IPS-18c (cell line): ENCODE results near the gene KRTAP10-5.
"Not testable (repeated sequence)": the region's sequence is repeated elsewhere in the genome, so short reads cannot be mapped to it uniquely, and the experiment has no call there.

Experiments
- H3K4me3 ChIP-seq: 2 replicates; pipeline ENCODE4 v1.7.0; 2013; ENCODE audit warnings: low read depth, mild to moderate bottlenecking, low read length, moderate library complexity; ENCODE audit not compliant: insufficient read depth
- H3K9me3 ChIP-seq: one replicate; pipeline ENCODE4 v1.6.1; 2013; ENCODE audit warnings: mild to moderate bottlenecking, low read length, moderate library complexity; ENCODE audit not compliant: control insufficient read depth, insufficient read depth

KRTAP10-5 gene

GRCh38 chr21:44596068-44596725 lies 15.8 kb upstream of the KRTAP10-5 start:
- Histone ChIP-seq H3K4me3 (no peak overlapping the region), H3K9me3 (no peaks in the 10 kb centered on the region)

- H3K4me3 ChIP-seq = no peak overlapping the region
Measured at GRCh38 chr21:44595524-44595923, 15.1 kb upstream of the KRTAP10-5 start.

GRCh38 chr21:44594406-44594916 lies 14.1 kb upstream of the KRTAP10-5 start:
- no peak overlapping the region for H3K4me3 ChIP-seq
- no peaks in the 10 kb centered on the region for H3K9me3 ChIP-seq

More at GRCh38 chr21:44595524-44595923, 15.1 kb upstream of the KRTAP10-5 start:
- H3K9me3 ChIP-seq = no peaks in the 10 kb centered on the region

- H3K4me3 ChIP-seq = no peak overlapping the region
- no peaks in the 10 kb centered on the region for H3K9me3 ChIP-seq
Measured at GRCh38 chr21:44593598-44594405, 13.4 kb upstream of the KRTAP10-5 start.

GRCh38 chr21:44592446-44593311 lies 12.3 kb upstream of the KRTAP10-5 start, which contains the start of gene KRTAP10-6:
Gene KRTAP10-6 (minus strand): TSS chr21:44592505. CDS start chr21:44592484, 21 bp downstream.
- Histone ChIP-seq H3K4me3 (no peak within 1 kb of the TSS), H3K9me3 (no peaks in the 10 kb centered on the region)

GRCh38 chr21:44591801-44592130 lies 11.4 kb upstream of the KRTAP10-5 start:
- H3K4me3 ChIP-seq, H3K9me3 ChIP-seq: not testable (repeated sequence)

GRCh38 chr21:44590897-44591800 lies 10.7 kb upstream of the KRTAP10-5 start:
- H3K4me3 ChIP-seq, H3K9me3 ChIP-seq: not testable (repeated sequence)

- no peaks in the 10 kb centered on the region for H3K9me3 ChIP-seq
- H3K4me3 ChIP-seq = no peak overlapping the region
Measured at GRCh38 chr21:44590311-44590721, 9.9 kb upstream of the KRTAP10-5 start.

- Histone ChIP-seq H3K9me3 (no peaks in the 10 kb centered on the region), H3K4me3 (no peak overlapping the region)
Measured at GRCh38 chr21:44589586-44590305, 9.3 kb upstream of the KRTAP10-5 start.

GRCh38 chr21:44589094-44589493 lies 8.7 kb upstream of the KRTAP10-5 start:
- H3K9me3 ChIP-seq = no peaks in the 10 kb centered on the region

GRCh38 chr21:44585892-44586291 lies 5.5 kb upstream of the KRTAP10-5 start:
- H3K4me3 ChIP-seq = no peak overlapping the region
- no peaks in the 10 kb centered on the region for H3K9me3 ChIP-seq

More at GRCh38 chr21:44589094-44589493, 8.7 kb upstream of the KRTAP10-5 start:
- no peak overlapping the region for H3K4me3 ChIP-seq

GRCh38 chr21:44583800-44584147 lies 3.4 kb upstream of the KRTAP10-5 start:
- no peaks in the 10 kb centered on the region for H3K9me3 ChIP-seq
- no peak overlapping the region for H3K4me3 ChIP-seq

GRCh38 chr21:44583089-44583799 lies 2.8 kb upstream of the KRTAP10-5 start:
- peaks cover 2% of the 10 kb centered on the region for H3K9me3 ChIP-seq
- H3K4me3 ChIP-seq = no peak overlapping the region

GRCh38 chr21:44582055-44582454 lies 1.7 kb upstream of the KRTAP10-5 start:
- peaks cover 5% of the 10 kb centered on the region for H3K9me3 ChIP-seq
- H3K4me3 ChIP-seq = no peak overlapping the region

- Histone ChIP-seq H3K4me3 (no peak overlapping the region), H3K9me3 (peaks cover 5% of the 10 kb centered on the region)
Measured at GRCh38 chr21:44581158-44581557, 754 bp upstream of the KRTAP10-5 start.

GRCh38 chr21:44579833-44580144 lies 615 bp downstream of the KRTAP10-5 start:
- no peak overlapping the region for H3K4me3 ChIP-seq
- H3K9me3 ChIP-seq = peaks cover 5% of the 10 kb centered on the region
